Activated B cell treated with CpG ODN at 0.5 μM for 24 hours (primary cell): ENCODE results near the gene HS1BP3. TPM values are rescaled to one million over a fixed set of nuclear protein-coding genes. Genes with fewer than 3 reads are reported as not detected.

Experiments used
- ATAC-seq: fragments of 200-7000 bp; cut with Tn5 transposase; one replicate; pipeline ENCODE4 v1.10.0; 2021; ENCODE audit warnings: low read depth, mild to moderate bottlenecking, moderate library complexity
- CTCF ChIA-PET: fragments of 350-600 bp; sonication (Branson Sonifier 250); formaldehyde crosslinking; loops from one replicate; lab custom pipeline; 2021; ENCODE audit warnings: antibody characterized with exemption; lab: Charles Lee
- POLR2A ChIA-PET: fragments of 350-600 bp; sonication (Branson Sonifier 250); formaldehyde crosslinking; loops from one replicate; lab custom pipeline; 2021; ENCODE audit warnings: antibody characterized with exemption; lab: Charles Lee
- DNase-seq: peaks from one replicate; pipeline ENCODE4 v3.0.0; 2022
- H3K27ac Mint-ChIP-seq: one replicate; pipeline ENCODE4 v1.8.0; 2020; ENCODE audit warnings: mixed read lengths
- H3K27me3 Mint-ChIP-seq: one replicate; pipeline ENCODE4 v1.8.0; 2021; ENCODE audit warnings: mixed read lengths
- H3K36me3 Mint-ChIP-seq: one replicate; pipeline ENCODE4 v1.8.0; 2021; ENCODE audit warnings: low read depth, mixed read lengths
- H3K4me1 Mint-ChIP-seq: one replicate; pipeline ENCODE4 v1.8.0; 2021; ENCODE audit warnings: mixed read lengths
- H3K4me3 Mint-ChIP-seq: one replicate; pipeline ENCODE4 v1.8.0; 2020; ENCODE audit warnings: mild to moderate bottlenecking, mixed read lengths
- H3K9me3 Mint-ChIP-seq: one replicate; pipeline ENCODE4 v1.8.0; 2020; ENCODE audit warnings: mixed read lengths
- CTCF ChIP-seq: fragments of 200-600 bp; IDR thresholded peaks from one replicate; pipeline ENCODE4 v1.8.0; 2022; ENCODE audit warnings: antibody characterized with exemption, mild to moderate bottlenecking
- intact Hi-C: fragments of 100-400 bp; cut with micrococcal nuclease; formaldehyde crosslinking; loops from one replicate; pipeline ENCODE4 v1.15.1; 2024
- total RNA-seq: library from RNA; stranded (reverse); gene quantifications from 2 replicates; pipeline ENCODE4 v1.2.3, GENCODE V29; 2022

Gene HS1BP3
- total RNA-seq, 1 donor from 2014 or later = 13.1 TPM

GRCh38 chr2:20629181-20629580 lies 21.7 kb downstream of the HS1BP3 start:
- CTCF ChIA-PET = no interaction called here
- no peaks in the 10 kb centered on the region for H3K9me3 Mint-ChIP-seq
- H3K4me3 Mint-ChIP-seq = no peak overlapping the region
- no peak for TF ChIP-seq CTCF
- DNase-seq = no peak
- no peak for ATAC-seq
- H3K4me1 Mint-ChIP-seq = peaks cover 5% of the 10 kb centered on the region
- H3K27me3 Mint-ChIP-seq = no peaks in the 10 kb centered on the region
- H3K27ac Mint-ChIP-seq = no peak overlapping the region
- intact Hi-C loops = no loop called here
- POLR2A ChIA-PET = no interaction called here
- peaks cover 17% of the 10 kb centered on the region for H3K36me3 Mint-ChIP-seq

- Mint-ChIP-seq H3K9me3 (no peaks in the 10 kb centered on the region), H3K27me3 (no peaks in the 10 kb centered on the region), H3K4me3 (no peak overlapping the region), H3K36me3 (peaks cover 28% of the 10 kb centered on the region), H3K27ac (no peak overlapping the region), H3K4me1 (no peaks in the 10 kb centered on the region)
- ChIA-PET CTCF (no interaction called here), POLR2A (no interaction called here)
- no peak for TF ChIP-seq CTCF
- no peak for ATAC-seq
- DNase-seq = no peak
- intact Hi-C loops = no loop called here
These were observed 23.1 kb downstream of the HS1BP3 start for GRCh38 chr2:20627712-20628380.

- peaks cover 37% of the 10 kb centered on the region for H3K36me3 Mint-ChIP-seq
- intact Hi-C loops = no loop called here
- no peak for ATAC-seq
These were observed 24.0 kb downstream of the HS1BP3 start for GRCh38 chr2:20626698-20627513.

GRCh38 chr2:20626392-20626697 lies 24.6 kb downstream of the HS1BP3 start:
- CTCF ChIA-PET = interaction anchor here (1.7 kb wide), 1 partner anchor 16 kb away, joined by 6 read pairs; no protein-coding TSS in a partner anchor
- no peaks in the 10 kb centered on the region for H3K27me3 Mint-ChIP-seq

More at GRCh38 chr2:20626698-20627513, 24.0 kb downstream of the HS1BP3 start:
- Mint-ChIP-seq H3K4me1 (no peaks in the 10 kb centered on the region), H3K27ac (no peak overlapping the region), H3K27me3 (no peaks in the 10 kb centered on the region), H3K4me3 (no peak overlapping the region), H3K9me3 (no peaks in the 10 kb centered on the region)
- ChIA-PET CTCF (interaction anchor here (1.7 kb wide), 1 partner anchor 15 kb away, joined by 6 read pairs; no protein-coding TSS in a partner anchor), POLR2A (no interaction called here)
- TF ChIP-seq CTCF = no peak
- no peak for DNase-seq

More at GRCh38 chr2:20626392-20626697, 24.6 kb downstream of the HS1BP3 start:
- ATAC-seq (no peak), DNase-seq (no peak)
- POLR2A ChIA-PET = no interaction called here
- TF ChIP-seq CTCF = no peak
- Mint-ChIP-seq H3K4me3 (no peak overlapping the region), H3K36me3 (peaks cover 40% of the 10 kb centered on the region), H3K4me1 (no peaks in the 10 kb centered on the region), H3K27ac (no peak overlapping the region), H3K9me3 (no peaks in the 10 kb centered on the region)
- intact Hi-C loops = no loop called here
